Endothelial cell of umbilical vein (primary cell): ENCODE results near the gene PRDM16. TPM values are rescaled to one million over a fixed set of nuclear protein-coding genes. Genes with fewer than 3 reads are reported as not detected.

Experiments used
- BruUV-seq: library from RNA; stranded (reverse); fragments of 400-500 nt; replicated peaks from 2 replicates; lab custom pipeline; 2021; lab: Mats Ljungman, UMichigan
- CTCF ChIA-PET: fragments of 300-600, 350-600 bp; sonication (Branson Sonifier 250); formaldehyde crosslinking; loops from one replicate; lab custom pipeline; 2021; ENCODE audit warnings: antibody characterized with exemption, inconsistent platforms; lab: Charles Lee
- POLR2A ChIA-PET: fragments of 300-600, 350-600 bp; sonication (Branson Sonifier 250); formaldehyde crosslinking; loops from one replicate; lab custom pipeline; 2021; ENCODE audit warnings: antibody characterized with exemption, inconsistent platforms; lab: Charles Lee
- DNase-seq: peaks from one replicate; pipeline ENCODE4 v3.0.0-alpha.2; 2011; ENCODE audit warnings: low read depth, low spot score
- FAIRE-seq: peaks from 2 replicates; lab custom pipeline; 2011; peaks lifted over from hg19 to GRCh38; lab: Jason Lieb, UNC
- H2AFZ ChIP-seq: 2 replicates; pipeline ENCODE4 v1.6.0; 2012; ENCODE audit warnings: low read depth, low read length, control low read depth, inconsistent platforms
- H3K27ac ChIP-seq: 2 replicates; pipeline ENCODE4 v1.5.1; 2011; ENCODE audit warnings: low read depth, mild to moderate bottlenecking, control low read depth, low read length, moderate library complexity; ENCODE audit not compliant: insufficient read depth
- H3K27me3 ChIP-seq, 2 experiments: 2 replicates each; pipeline versions ENCODE4 v1.6.0 to v1.6.1; 2011; ENCODE audit warnings: low read length in 2 of 2, mixed read lengths in 1 of 2; ENCODE audit not compliant: control insufficient read depth in 2 of 2, insufficient read depth in 2 of 2
- H3K36me3 ChIP-seq, 2 experiments: 2 replicates in 1 of 2; 3 replicates in 1 of 2; pipeline ENCODE4 v1.5.1; 2011; ENCODE audit warnings: low read length in 2 of 2, mild to moderate bottlenecking in 1 of 2, moderate library complexity in 1 of 2; ENCODE audit not compliant: control insufficient read depth in 2 of 2, insufficient read depth in 2 of 2; ENCODE audit errors: extremely low read depth in 1 of 2
- H3K4me1 ChIP-seq: 3 replicates; pipeline ENCODE4 v1.5.1; 2011; ENCODE audit warnings: mild to moderate bottlenecking, low read length; ENCODE audit not compliant: control insufficient read depth, insufficient read depth; ENCODE audit errors: extremely low read depth
- H3K4me2 ChIP-seq: 2 replicates; pipeline ENCODE4 v1.6.1; 2011; ENCODE audit warnings: low read length, control low read depth, mixed read lengths; ENCODE audit not compliant: insufficient read depth
- H3K4me3 ChIP-seq, 3 experiments: fragments of 200-600 bp in 1 of 3; sonication (generic), shearing (Covaris generic) in 1 of 3; replicated peaks in 1 of 3; 2 replicates each; pipeline ENCODE4 v1.5.1; 2011 to 2016; ENCODE audit warnings: control low read depth in 3 of 3, low read length in 3 of 3, mild to moderate bottlenecking in 2 of 3, inconsistent platforms in 1 of 3, low read depth in 1 of 3, moderate library complexity in 1 of 3; ENCODE audit not compliant: insufficient read depth in 1 of 3
- H3K79me2 ChIP-seq: 2 replicates; pipeline ENCODE4 v1.6.0; 2012; ENCODE audit warnings: low read length, inconsistent platforms; ENCODE audit not compliant: control insufficient read depth, insufficient read depth
- H3K9ac ChIP-seq: replicated peaks from 2 replicates; pipeline ENCODE3; 2011; ENCODE audit warnings: low read length, control low read depth; ENCODE audit not compliant: insufficient read depth; ENCODE audit errors: extremely low read depth
- H3K9me1 ChIP-seq: replicated peaks from 3 replicates; pipeline ENCODE4 v1.6.0; 2011; ENCODE audit warnings: mild to moderate bottlenecking, low read length; ENCODE audit not compliant: control insufficient read depth, insufficient read depth; ENCODE audit errors: extremely low read depth
- H3K9me3 ChIP-seq: replicated peaks from 2 replicates; pipeline ENCODE4 v1.5.1; 2012; ENCODE audit warnings: low read length, inconsistent platforms; ENCODE audit not compliant: control insufficient read depth, insufficient read depth
- H4K20me1 ChIP-seq: replicated peaks from 2 replicates; pipeline ENCODE3; 2011; ENCODE audit warnings: mild to moderate bottlenecking, low read length; ENCODE audit not compliant: control insufficient read depth, insufficient read depth; ENCODE audit errors: extremely low read depth
- EZH2 ChIP-seq: IDR thresholded peaks from 2 replicates; pipeline ENCODE4 v1.6.1; 2012; ENCODE audit warnings: borderline replicate concordance, low read depth, mild to moderate bottlenecking, moderate library complexity, low read length, inconsistent platforms; ENCODE audit not compliant: severe bottlenecking
- FOS ChIP-seq: IDR thresholded peaks from 2 replicates; pipeline ENCODE4 v1.6.1; 2011; ENCODE audit warnings: mild to moderate bottlenecking, low read length, moderate library complexity, borderline replicate concordance; ENCODE audit not compliant: insufficient read depth
- GATA2 ChIP-seq: IDR thresholded peaks from 2 replicates; pipeline ENCODE4 v1.7.0; 2011; ENCODE audit warnings: low read depth, mild to moderate bottlenecking, moderate library complexity, mixed read lengths, low read length; ENCODE audit not compliant: insufficient read length, insufficient read depth
- JUN ChIP-seq: IDR thresholded peaks from 2 replicates; pipeline ENCODE4 v1.6.1; 2011; ENCODE audit warnings: borderline replicate concordance, low read depth; ENCODE audit not compliant: insufficient read length, insufficient read depth
- MYC ChIP-seq: IDR thresholded peaks from one replicate; pipeline ENCODE4 v1.6.1; 2011; ENCODE audit warnings: mild to moderate bottlenecking, low read depth, low read length
- POLR2A ChIP-seq: IDR thresholded peaks from 2 replicates; pipeline ENCODE4 v1.6.1; 2012; ENCODE audit warnings: low read depth, mild to moderate bottlenecking, control low read depth, low read length
- POLR2AphosphoS5 ChIP-seq: IDR thresholded peaks from 2 replicates; pipeline ENCODE4 v1.6.1; 2012; ENCODE audit warnings: low read depth, mild to moderate bottlenecking, control low read depth, low read length, moderate library complexity; ENCODE audit not compliant: insufficient read depth
- dilution Hi-C: fragments of 300-500 bp; cut with MboI; formaldehyde crosslinking; loops from one replicate; pipeline ENCODE4 v1.15.0; 2019; ENCODE audit warnings: low sequenced_read_pairs; ENCODE audit not compliant: extremely low pct_ligation_motif_present
- intact Hi-C: fragments of 100-400 bp; cut with micrococcal nuclease; formaldehyde crosslinking; loops from one replicate; pipeline ENCODE4 v1.10.0; 2022
- polyA plus RNA-seq, 4 experiments: library from polyadenylated mRNA; depleted of rRNA in 3 of 4; stranded (reverse) in 3 of 4; unstranded in 1 of 4; fragments of >200 nt; gene quantifications; 2 replicates each; pipeline versions ENCODE4 v1.2.1 to v1.2.3, GENCODE V29; 2011 to 2012; ENCODE audit warnings: missing spikeins in 1 of 4
- total RNA-seq: library from RNA; stranded (reverse); gene quantifications from 2 replicates; pipeline ENCODE4 v1.2.3, GENCODE V29; 2021
- TF ChIP-seq, protein P1 (sequence below), 2 donors: IDR thresholded peaks; 1 replicate in 1 of 2; 2 replicates in 1 of 2; pipeline ENCODE4 v1.5.1; 2011; ENCODE audit warnings: low read length in 2 of 2, mild to moderate bottlenecking in 2 of 2, moderate library complexity in 2 of 2, control low read depth in 1 of 2, inconsistent platforms in 1 of 2, low read depth in 1 of 2; ENCODE audit not compliant: insufficient read depth in 1 of 2; ENCODE audit errors: extremely low read depth in 1 of 2
- TF ChIP-seq, protein P2 (sequence below): IDR thresholded peaks from 2 replicates; pipeline ENCODE4 v1.6.1; 2011; ENCODE audit not compliant: insufficient read depth, insufficient read length

Gene PRDM16
- total and polyA plus RNA-seq, 2 donors (not counting 3 experiments of a cell fraction or from before 2014, with no cell fraction given) = not detected

DNA sequence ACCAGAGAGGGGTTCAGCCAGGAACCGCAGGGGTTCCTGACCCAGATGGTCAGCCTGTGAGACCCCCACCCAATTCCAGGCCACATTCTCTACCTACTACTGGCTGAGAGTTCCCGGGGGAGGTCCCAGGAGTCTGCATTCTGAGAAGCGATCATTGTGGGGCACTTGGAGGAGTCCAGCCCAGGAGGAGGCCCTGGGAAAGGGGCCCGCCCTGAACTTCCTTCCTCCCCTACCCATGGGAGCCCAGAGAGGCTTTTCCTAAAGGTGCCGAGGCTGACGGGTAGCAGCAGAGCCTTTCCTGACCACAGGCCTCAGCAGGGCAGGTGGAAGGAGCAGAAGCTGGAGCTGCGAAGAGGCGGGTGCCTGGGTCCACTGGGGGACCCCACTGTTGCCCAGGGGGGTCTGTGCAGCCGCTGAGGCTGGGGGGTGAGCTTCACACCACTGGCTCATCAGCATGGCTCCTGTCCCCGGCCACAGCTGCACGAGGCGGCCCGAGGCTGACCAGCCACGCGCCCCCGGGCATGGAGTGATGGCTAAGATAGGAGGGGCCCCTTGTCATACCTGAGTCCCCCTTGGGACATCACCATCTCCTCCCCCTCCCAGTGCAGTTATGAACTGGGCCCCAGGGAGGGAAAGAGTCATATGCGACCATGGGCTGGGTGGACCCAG, 127.7 kb downstream of the PRDM16 start:
- no peaks in the 10 kb centered on the region for H3K4me1 ChIP-seq
- no peaks in the 10 kb centered on the region for H3K27me3 ChIP-seq
- dilution Hi-C loops (no loop called here), intact Hi-C loops (no loop called here)
- H4K20me1 ChIP-seq = no peaks in the 10 kb centered on the region
- no peaks in the 10 kb centered on the region for H3K79me2 ChIP-seq
- DNase-seq (no peak), FAIRE-seq (no peak)
- no peak overlapping the region for H3K9ac ChIP-seq
- no TSS peak for BruUV-seq
- no peak overlapping the region for H3K4me2 ChIP-seq
- no peak overlapping the region for H3K4me3 ChIP-seq
- peaks cover 2% of the 10 kb centered on the region for H3K9me3 ChIP-seq
- H3K36me3 ChIP-seq = no peaks in the 10 kb centered on the region
- no peak overlapping the region for H3K27ac ChIP-seq
- ChIA-PET CTCF (no interaction called here), POLR2A (no interaction called here)
- H3K9me1 ChIP-seq = no peaks in the 10 kb centered on the region
- TF ChIP-seq EZH2 = no peak
- no peak for TF ChIP-seq JUN
- TF ChIP-seq POLR2AphosphoS5 = no peak
- TF ChIP-seq, protein P1, sequence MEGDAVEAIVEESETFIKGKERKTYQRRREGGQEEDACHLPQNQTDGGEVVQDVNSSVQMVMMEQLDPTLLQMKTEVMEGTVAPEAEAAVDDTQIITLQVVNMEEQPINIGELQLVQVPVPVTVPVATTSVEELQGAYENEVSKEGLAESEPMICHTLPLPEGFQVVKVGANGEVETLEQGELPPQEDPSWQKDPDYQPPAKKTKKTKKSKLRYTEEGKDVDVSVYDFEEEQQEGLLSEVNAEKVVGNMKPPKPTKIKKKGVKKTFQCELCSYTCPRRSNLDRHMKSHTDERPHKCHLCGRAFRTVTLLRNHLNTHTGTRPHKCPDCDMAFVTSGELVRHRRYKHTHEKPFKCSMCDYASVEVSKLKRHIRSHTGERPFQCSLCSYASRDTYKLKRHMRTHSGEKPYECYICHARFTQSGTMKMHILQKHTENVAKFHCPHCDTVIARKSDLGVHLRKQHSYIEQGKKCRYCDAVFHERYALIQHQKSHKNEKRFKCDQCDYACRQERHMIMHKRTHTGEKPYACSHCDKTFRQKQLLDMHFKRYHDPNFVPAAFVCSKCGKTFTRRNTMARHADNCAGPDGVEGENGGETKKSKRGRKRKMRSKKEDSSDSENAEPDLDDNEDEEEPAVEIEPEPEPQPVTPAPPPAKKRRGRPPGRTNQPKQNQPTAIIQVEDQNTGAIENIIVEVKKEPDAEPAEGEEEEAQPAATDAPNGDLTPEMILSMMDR (IDR thresholded peaks at IDR 0.05; ENCODE audit: extremely low read depth in 1 of 2, insufficient read depth in 1 of 2, low read depth in 1 of 2, low read length in 2 of 2) = no peak
- TF ChIP-seq FOS = no peak
- no peak for TF ChIP-seq POLR2A
- TF ChIP-seq GATA2 = no peak
- TF ChIP-seq, protein P2, sequence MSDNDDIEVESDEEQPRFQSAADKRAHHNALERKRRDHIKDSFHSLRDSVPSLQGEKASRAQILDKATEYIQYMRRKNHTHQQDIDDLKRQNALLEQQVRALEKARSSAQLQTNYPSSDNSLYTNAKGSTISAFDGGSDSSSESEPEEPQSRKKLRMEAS = no peak
- no peak for TF ChIP-seq MYC
- H2AFZ ChIP-seq = no peak overlapping the region
